SK-N-DZ (cell line): Measurements from ENCODE around the gene ZDHHC11B.
A peak's percentile ranks its signal among the peaks of the same experiment; 100 is the strongest.
"Not testable (repeated sequence)": the region's sequence is repeated elsewhere in the genome, so short reads cannot be mapped to it uniquely, and the experiment has no call there.

Experiments used
- DNase-seq: peaks from one replicate; pipeline ENCODE4 v3.0.0-alpha.2; 2015; ENCODE audit warnings: low spot score

Gene ZDHHC11B

DNA sequence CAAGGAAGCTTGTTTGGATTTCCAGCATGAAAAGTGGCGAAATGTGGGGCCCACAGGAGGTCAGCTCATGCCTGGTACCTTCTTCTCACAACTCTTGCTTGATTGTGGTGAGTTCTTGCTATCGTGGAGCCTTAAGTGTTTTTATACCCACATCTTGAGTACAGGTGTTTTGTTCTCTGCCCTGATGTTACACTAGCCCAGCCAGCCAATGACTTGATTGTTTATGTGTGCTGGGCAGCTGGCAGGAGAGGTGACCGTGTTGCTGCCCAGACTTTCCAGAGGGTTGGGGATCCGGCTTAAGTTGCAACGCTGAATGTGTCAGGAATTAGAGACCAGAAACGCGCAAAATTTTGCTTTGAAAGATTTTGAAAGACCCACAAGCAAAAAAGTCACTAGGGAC, 67.4 kb downstream of the ZDHHC11B start:
- DNase-seq = no peak

DNA sequence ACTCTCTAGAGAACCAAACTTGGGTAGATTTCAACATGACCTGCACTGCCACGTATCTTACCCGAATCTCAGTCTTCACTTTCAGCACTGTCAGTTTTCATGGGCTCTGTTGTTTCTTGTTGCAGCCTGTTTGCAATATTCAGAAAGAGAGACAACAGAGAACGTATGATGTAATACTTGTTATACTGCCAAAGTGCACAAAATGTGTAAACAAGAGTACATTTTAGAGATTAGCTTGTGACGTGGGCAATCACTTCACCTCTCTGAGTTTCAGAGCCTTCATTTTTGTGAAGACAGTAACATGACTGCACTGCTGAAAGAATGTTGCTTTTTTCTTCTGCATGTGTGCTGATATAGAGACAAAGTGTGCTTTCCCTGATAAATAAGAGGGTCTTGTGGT, 67.8 kb downstream of the ZDHHC11B start:
- DNase-seq = not testable (repeated sequence)

DNA sequence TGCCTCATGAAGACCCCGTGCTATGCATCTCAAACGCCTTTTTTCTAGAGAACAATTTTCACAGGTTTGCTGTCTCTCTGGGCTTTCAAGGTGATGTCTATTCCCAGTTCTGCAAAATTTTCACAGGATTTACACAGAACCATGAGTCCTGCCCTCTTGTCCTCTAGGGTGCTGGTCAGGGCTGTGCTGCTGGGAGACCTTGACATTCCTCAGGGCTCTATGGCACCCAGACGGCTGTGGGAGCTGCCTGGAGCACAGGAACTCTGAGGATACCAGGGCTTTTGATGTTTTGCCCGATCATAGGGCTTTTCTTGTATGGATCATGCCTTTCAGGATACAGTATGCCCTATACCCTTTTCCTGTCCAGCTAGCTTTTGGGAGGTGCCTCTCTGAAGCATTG, 68.9 kb downstream of the ZDHHC11B start:
- DNase-seq = not testable (repeated sequence)

DNA sequence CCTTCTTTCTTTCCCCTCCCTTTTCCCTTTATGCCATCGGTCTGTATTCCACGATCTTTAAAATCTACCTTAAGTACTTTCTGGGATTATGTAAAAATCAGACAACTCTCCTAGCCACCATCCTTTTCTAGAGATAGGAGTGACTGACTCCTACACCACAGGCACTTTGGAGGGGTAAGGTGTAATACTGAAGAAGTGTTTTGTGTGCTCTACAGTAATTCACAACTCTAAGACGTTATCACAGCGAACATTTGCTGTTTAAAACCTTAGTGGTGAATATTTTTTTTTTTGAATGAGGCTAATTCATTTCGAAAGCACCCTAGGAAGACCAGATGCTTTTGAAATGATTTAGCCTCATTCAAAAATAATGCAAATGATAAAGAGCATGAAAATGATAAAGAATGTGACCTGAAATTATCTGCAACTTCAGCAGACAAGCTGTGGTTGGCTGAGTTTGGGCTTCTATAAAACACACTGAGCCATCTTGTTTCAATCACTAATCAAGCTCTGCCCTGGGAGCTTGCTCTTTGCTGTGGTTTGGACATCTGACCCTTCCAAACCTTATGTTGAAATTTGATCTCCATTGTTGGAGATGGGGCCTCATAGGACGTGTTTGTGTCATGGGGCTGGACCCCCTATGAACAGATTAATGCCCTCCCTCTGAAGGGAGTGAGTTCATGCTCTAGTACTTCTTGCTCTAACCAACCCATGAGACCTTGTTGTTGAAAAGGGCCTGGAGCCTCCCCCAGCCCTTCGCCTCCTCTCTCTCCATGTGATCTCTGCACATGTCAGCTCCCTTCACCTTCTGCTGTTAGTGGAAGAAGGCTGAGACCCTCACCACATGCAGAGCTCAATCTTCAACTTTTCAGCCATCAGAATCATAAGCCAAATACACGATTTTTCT, 70.1 kb downstream of the ZDHHC11B start:
- not testable (repeated sequence) for DNase-seq

DNA sequence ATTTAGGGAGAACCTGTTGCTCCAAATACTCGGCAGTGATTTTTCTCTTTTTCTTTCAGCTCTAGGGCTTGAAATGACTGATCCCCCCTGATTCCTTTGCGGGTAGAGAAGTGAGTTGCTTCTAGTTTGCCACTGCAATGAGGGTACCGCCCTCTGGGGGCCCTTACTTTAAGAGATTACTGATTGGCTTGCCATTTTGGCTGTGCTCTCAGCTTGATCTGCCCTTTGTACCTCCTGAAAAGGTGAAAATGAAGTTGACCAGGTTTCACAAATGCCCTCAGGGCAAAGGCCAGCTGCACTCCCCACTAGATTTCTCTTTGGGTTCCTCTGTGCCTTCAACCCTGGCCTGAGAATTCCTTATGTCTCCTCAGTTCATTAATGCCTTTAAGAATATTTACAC, 70.8 kb downstream of the ZDHHC11B start:
- not testable (repeated sequence) for DNase-seq

DNA sequence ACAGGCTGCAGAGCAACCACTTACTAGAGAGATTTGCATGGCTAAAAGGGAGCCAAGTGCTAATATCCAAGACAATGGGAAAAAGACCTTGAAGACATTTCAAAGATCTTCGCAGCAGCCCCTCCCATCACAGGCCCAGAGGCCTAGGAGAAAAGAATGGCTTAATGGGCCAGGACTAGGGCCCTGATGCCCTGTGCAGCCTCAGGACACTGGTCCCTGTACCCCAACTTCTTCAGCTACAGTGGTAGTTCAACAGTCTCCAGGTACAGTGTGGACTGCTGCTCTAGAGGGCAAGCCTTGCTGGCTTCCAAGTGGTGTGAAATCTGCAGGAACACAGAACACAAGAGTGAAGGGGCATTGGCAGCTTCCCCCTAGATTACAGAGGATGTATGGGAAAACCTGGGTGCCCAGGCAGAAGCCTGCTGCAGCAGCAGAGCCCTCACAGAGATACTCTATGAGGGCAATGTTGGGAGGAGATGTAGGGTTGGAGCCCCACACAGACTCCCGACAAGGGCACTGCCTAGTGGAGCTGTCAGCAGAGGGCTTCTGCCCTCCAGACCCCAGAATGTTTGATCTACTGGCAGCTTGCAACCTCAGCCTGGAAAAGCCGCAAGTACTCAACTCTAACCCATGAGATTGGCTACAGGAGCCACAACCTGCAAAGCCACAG, 75.5 kb downstream of the ZDHHC11B start:
- DNase-seq = not testable (repeated sequence)

DNA sequence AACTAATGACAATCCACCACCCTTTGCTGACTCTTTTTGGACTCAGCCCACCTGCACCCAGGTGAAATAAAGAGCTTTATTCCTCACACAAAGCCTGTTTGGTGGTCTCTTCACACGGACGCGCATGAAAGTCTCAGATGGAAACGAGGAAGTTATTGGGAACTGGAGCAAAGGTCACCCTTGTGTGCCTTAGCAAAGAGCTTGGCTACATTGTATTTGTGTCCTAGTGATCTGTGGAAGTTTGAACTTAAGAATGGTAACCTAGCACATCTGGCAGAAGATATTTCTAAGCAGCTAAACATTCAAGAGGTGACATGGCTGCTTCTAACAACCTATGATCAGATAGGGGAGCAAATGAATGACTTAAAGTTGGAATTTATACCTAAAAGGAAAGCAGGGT, 76.2 kb downstream of the ZDHHC11B start:
- DNase-seq = not testable (repeated sequence)

DNA sequence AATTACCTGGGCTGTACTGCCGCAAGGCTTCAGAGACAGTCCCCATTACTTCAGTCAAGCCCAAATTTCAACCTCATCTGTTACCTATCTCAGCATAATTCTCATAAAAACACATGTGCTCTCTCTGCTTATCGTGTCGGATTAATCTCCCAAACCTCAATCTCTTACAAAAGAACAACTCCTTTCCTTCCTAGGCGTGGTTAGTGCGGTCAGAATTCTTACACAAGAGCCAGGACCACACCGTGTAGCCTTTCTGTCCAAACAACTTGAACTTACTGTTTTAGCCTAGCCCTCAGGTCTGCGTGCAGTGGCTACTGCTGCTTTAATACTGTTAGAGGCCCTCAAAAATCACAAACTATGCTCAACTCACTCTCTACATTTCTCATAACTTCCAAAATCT, 78.4 kb downstream of the ZDHHC11B start:
- DNase-seq = not testable (repeated sequence)

DNA sequence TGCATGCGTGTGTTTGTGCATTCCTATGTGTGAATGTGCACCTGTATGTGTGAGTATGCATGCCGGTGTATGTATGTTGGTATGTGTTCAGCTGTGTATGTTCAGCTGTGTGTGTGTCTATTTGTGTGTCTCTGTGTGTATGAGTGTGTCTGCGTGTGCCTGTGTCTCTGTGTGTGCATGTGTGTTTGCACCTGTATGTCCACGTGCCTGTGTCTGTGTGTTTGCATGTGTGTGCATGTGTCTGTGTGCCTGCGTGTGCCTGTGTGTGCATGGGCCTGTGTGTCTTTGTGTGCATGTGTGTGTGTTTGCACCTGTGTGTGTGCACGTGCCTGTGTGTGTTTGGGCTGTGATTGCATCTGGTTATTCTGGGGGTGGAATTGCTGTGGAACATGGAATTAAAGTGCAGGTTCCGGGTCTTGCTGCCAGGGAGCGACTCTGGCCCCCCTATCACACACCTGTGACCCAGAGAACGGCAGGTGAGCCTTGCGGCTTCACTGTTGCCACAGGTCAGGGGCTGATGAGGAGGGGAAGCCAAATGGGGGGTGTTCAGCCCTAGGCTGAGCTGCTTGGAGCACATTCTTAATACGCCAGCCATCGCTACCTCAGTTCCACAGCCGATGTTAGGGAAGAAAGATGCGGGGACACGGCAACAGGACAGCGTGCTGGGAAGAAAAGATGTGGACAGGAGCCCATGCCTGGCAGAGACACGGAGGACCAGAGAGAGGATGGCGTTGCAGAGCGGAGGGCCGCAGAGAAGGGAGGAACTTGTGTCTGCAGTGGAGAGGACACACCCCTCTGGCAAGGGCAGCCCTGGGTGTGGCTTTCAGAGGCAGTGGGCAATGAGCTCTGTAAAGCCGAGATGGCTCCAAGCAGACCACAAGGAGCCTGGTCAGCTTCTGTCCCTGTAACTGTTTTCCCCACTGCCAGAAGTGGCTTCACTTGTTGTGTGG, 87.5 kb downstream of the ZDHHC11B start:
- not testable (repeated sequence) for DNase-seq

DNA sequence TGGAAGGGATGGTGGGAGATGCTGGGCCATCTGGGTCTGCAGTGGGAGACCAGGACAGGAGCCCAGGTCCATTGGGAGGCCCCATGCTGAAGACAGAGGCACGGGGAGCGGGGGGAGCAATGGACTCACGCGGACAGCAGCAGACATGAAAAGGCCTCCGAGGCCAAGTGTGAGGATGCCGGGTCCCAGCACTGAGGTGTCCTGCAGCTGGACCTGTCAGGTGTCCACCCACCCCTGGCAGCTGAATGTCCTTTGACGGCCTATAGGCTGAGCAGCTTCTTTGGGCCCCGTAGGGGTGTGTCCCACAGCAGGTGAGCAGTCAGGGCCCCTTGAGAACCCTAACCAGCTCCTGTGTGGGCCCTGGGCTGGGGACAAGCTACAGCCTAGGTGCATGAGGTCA, 88.3 kb downstream of the ZDHHC11B start:
- not testable (repeated sequence) for DNase-seq

DNA sequence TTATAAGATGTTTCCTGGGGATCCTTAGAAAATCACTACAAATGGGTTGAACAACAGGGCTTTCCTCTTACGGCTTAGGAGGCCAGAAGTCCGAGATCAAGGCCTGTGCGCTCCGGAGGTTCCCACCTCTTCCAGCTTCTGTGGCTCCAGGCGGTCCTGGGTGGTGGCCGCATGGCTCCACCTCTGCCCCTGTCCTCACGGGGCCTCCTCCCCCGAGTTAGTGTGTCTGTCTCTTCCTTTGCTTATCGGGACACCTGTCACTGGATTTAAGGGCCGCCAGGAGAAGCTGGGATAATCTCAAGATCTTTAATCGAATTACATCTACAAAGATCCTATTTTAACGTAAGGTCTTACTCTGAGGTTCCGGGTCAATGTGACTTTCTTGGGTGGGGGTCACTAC, 89.1 kb downstream of the ZDHHC11B start:
- not testable (repeated sequence) for DNase-seq

DNA sequence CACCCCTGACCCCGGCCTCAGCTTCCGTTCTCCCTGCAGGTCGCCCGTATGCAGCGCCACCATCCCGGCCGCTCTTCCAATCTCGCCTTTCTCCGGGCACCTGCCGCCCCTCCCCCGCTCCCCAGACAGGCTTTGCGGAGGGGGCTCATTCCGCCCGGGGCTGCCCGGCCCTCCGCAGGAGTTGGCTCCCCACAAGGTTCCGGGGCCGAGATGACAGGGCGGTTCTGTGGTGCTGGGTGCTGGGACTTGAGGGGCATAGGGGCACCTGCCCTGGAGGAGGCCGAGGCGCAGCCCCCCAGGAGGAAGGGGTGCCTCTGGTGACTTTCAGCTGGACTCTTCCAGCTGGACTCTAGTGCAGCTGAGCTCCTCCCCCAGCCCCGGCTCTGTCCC, 90.5 kb downstream of the ZDHHC11B start:
- not testable (repeated sequence) for DNase-seq

DNA sequence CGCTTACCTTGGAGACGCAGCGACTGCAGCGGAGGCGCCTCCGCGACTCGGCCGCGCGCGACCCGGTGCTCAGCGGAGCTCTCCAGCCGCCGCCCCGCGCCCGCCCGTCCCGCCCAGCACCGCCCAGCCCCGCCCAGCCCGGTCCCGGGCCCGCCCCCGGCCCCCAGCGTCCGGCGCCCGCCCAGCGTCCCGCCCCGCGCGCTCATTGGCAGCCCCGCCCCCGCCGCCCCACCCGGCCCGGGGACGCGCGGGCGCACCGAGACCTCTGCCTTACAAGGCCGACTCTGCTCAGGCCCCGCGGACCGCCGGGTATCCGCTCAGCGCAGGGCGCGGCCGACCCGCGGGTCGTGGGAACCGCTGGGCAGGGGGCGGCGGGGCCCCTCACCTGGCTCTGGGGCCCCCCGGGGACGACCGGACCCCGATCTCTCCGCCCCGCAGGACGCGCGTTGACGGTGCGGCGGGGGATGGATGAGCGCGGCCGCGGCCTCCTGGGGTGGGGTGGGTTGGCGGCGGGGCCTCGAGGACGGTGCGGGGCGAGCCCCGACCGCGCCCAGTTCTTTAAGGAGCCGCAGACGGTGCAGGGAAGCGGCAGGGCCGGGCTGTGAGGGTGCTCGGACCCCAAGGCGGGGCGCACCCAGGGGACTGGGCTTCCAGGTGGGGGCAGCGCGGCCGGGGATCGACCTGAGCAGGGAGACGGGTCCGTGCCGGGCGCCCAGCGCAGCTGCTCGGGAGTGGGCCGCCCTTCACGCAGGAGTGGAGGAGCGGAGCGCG, 91.1 kb downstream of the ZDHHC11B start, which contains the start of gene TPPP:
TPPP (minus strand) TSS at position 82 of the 771 bp plus-strand sequence. CDS start 15,292 bp downstream, outside the sequence.
- peak; percentile 82 for DNase-seq

DNA sequence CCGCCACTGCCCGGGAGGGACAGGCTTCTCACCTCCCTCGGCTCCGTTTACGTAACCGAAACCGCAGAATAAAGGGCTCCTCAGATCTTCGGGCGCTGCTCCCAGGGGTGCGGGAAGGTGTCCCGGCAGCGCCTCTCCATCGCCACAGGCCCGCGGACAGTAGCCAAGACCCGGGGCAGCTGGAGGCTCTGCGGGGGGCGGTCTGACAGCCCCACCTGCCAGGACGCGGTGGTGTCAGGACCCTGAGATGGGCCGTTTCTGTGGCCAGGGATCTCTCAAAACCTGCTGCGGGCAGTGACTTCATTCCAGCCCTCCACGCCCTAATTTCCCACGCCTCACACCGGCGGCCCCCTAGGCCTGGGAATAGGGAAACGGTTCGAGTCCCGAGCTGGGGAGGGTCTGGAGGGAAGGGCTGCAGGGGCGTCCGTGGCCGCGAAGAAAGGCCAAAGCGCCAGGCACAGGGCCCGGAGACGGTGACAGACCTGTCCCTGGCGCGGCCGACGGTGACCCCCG, 91.9 kb downstream of the ZDHHC11B start:
- not testable (repeated sequence) for DNase-seq

DNA sequence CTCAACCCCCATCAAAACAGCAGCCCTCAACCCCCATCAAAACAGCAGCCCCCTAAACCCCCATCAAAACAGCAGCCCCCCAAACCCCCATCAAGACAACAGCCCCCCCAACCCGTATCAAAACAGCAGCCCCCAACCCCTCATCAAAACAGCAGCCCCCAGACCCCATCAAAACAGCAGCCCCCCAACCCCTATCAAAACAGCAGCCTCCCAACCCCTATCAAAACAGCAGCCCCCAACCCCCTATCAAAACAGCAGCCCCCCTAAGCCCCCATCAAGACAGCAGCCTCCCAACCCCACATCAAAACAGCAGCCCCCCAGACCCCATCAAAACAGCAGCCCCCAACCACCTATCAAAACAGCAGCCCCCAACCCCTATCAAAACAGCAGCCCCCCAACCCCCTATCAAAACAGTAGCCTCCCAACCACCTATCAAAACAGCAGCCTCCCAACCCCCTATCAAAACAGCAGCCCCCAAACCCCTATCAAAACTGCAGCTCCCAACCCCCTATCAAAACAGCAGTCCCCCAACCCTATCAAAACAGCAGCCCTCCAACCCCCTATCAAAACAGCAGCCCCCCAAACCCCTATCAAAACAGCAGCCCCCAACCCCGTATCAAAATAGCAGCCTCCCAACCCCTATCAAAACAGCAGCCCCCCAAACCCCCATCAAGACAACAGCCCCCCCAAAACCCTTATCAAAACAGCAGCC, 92.6 kb downstream of the ZDHHC11B start:
- no peak for DNase-seq

DNA sequence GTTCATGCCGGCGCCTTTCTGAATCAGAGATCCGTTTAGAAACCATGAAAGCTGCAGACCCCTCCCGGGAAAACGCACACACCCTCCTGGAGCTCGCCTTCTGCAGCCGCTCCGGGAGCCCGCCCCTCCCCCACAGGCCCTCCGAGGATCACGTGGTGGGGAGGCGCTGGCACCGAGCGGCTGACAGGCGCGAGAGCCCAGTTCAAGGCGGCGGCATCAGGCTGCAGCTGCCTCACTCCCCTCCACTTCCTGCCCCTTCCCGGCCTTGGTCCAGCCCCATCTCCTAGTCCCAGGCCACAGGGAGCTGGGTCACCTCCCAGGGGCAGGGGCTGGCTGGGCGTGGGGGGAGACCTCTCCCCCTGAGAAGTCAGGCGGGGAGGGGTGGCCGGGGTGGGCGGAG, 93.5 kb downstream of the ZDHHC11B start:
- not testable (repeated sequence) for DNase-seq

DNA sequence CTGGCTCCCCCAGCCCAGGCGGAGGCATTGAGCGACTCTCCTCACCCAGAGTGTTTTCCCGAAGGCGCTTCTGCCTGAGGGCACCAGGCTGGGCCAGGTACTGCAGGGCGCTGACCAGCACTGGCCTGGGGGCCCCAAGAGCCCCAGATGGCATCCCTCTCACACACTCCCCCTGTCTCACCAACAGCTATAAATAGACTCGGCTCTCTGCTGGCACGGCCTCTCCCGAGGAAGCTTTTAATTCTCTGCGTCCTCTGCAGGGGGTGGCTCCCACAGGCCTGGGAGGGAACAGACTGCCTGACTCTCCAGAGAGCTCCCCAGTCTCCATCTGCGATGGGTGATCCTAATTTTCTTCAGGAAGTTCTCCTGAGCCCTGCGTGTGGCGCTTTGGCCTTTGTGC, 94.2 kb downstream of the ZDHHC11B start:
- not testable (repeated sequence) for DNase-seq

DNA sequence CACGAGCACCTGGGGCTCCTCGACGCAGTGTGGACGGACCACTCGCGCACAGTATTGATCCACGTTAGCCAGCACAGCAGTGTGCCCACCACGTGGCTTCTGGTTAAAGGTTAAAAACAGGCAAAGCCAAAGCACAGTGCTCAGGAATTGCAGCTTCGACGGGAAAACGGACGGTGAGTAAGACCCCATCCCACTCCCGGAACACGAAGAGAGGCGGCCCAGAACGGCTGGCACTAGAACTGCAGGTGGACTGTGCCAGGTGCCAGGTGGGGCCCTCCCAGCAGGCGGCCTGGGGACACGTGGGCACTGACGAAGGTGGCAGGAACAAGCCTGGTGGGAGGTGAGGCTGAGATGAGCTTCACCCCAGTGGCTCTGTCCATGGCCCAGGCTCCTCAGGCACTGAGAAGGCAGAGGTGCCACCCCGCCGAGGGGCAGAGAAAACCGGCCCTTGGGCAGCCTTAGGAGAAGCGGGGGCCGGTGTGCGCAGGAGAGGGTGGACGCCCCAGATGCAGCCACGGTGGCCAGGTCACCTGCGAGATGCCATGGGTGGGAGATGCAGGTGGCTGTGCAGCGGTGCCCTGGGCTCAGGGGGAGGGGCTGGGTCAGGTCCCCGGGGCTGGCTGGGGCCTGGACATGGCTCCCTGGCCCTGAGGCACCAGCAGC, 96.0 kb downstream of the ZDHHC11B start:
- not testable (repeated sequence) for DNase-seq

DNA sequence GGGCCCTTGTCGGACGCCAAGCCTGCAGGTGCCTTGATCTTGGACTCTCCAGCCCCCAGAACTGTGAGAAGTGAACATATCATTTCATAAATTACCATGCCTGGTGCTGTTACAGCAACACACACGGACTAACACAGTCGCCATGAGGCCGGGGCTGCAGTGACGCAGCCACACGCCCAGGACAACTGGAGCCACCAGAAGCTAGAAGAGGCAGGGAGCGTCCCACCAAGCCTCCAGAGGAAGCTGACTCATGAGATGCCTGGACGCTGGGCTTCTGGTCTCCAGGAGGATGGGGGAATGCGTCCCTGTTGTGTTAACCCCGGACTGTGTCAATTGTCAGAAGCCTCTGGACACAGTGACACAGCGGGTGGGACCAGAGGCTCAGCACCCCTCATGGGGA, 97.6 kb downstream of the ZDHHC11B start:
- not testable (repeated sequence) for DNase-seq
